ENCODE measurements around the gene OOEP.

DNA sequence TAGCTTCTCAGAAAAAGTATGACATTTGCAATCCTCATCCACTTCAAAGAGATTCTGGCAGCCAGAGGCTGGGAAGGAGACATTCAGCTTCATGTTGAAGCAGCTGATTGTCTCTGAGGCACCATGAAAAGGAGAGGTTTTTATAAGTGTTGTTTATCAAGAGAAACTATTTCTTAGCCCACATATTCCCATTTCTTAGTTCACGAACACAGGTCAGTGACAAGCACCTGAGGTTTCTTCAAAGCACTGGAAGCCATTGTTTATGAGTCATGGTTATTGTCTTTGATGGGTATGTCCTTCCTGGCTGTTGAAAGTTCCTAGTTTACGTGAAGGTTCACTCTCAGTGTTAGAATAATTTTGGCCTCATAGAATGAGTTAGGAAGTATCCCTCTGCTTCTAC lies 22.0 kb upstream of the OOEP start:
- TF ChIP-seq, protein P1, sequence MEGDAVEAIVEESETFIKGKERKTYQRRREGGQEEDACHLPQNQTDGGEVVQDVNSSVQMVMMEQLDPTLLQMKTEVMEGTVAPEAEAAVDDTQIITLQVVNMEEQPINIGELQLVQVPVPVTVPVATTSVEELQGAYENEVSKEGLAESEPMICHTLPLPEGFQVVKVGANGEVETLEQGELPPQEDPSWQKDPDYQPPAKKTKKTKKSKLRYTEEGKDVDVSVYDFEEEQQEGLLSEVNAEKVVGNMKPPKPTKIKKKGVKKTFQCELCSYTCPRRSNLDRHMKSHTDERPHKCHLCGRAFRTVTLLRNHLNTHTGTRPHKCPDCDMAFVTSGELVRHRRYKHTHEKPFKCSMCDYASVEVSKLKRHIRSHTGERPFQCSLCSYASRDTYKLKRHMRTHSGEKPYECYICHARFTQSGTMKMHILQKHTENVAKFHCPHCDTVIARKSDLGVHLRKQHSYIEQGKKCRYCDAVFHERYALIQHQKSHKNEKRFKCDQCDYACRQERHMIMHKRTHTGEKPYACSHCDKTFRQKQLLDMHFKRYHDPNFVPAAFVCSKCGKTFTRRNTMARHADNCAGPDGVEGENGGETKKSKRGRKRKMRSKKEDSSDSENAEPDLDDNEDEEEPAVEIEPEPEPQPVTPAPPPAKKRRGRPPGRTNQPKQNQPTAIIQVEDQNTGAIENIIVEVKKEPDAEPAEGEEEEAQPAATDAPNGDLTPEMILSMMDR (IDR thresholded peaks at IDR 0.05; ENCODE audit: low read length), result no peak
- no peak for TF ChIP-seq EZH2 (optimal IDR thresholded peaks at IDR 0.05; ENCODE audit: low read depth, low read length)
- no peak for TF ChIP-seq EZH2phosphoT487 (IDR thresholded peaks at IDR 0.05; ENCODE audit: low read length)

All from MM.1S (cell line).